CD4-positive, alpha-beta memory T cell (primary cell): ENCODE measurements around the gene PHF20. TPM values are rescaled to one million over a fixed set of nuclear protein-coding genes. Genes with fewer than 3 reads are reported as not detected.
"Not testable (repeated sequence)": the region's sequence is repeated elsewhere in the genome, so short reads cannot be mapped to it uniquely, and the experiment has no call there.

Source experiments
- CTCF ChIA-PET: fragments of 350-600 bp; sonication (Branson Sonifier 250); formaldehyde crosslinking; loops from one replicate; lab custom pipeline; 2021; ENCODE audit warnings: inconsistent platforms; ENCODE audit not compliant: partially characterized antibody; lab: Charles Lee
- POLR2A ChIA-PET: fragments of 350-600 bp; sonication (Branson Sonifier 250); formaldehyde crosslinking; loops from one replicate; lab custom pipeline; 2021; ENCODE audit not compliant: partially characterized antibody; lab: Charles Lee
- DNase-seq, 5 donors: peaks; one replicate each; pipeline versions ENCODE4 v3.0.0 to v3.0.0-alpha.2; 2020 to 2022; ENCODE audit warnings: mixed read lengths in 1 of 5
- H3K27ac ChIP-seq: one replicate; pipeline ENCODE4 v1.7.0; 2013; ENCODE audit warnings: low read depth, low read length
- H3K27me3 ChIP-seq: 2 replicates; pipeline ENCODE4 v1.7.0; 2013; ENCODE audit warnings: mild to moderate bottlenecking, low read length, moderate library complexity; ENCODE audit not compliant: insufficient read depth
- H3K36me3 ChIP-seq: 2 replicates; pipeline ENCODE4 v1.7.0; 2013; ENCODE audit warnings: mild to moderate bottlenecking, low read length, moderate library complexity; ENCODE audit not compliant: insufficient read depth
- H3K4me1 ChIP-seq: 2 replicates; pipeline ENCODE4 v1.7.0; 2013; ENCODE audit warnings: mild to moderate bottlenecking, low read length, moderate library complexity; ENCODE audit not compliant: insufficient read depth
- H3K4me3 ChIP-seq, 2 donors: one replicate each; pipeline ENCODE4 v1.7.0; 2013; ENCODE audit warnings: low read length in 2 of 2, mild to moderate bottlenecking in 1 of 2
- H3K9me3 ChIP-seq, 2 donors: one replicate each; pipeline ENCODE4 v1.7.0; 2013; ENCODE audit warnings: low read length in 2 of 2, control low read depth in 1 of 2; ENCODE audit not compliant: control insufficient read depth in 1 of 2
- H3K27ac Mint-ChIP-seq, 7 donors: one replicate each; pipeline ENCODE4 v1.8.0; 2020 to 2021; ENCODE audit warnings: mixed read lengths in 7 of 7, mild to moderate bottlenecking in 6 of 7, inconsistent platforms in 3 of 7, moderate library complexity in 3 of 7
- H3K27me3 Mint-ChIP-seq, 2 donors: one replicate each; pipeline ENCODE4 v1.8.0; 2020 to 2021; ENCODE audit warnings: mixed read lengths in 2 of 2
- H3K36me3 Mint-ChIP-seq, 2 donors: one replicate each; pipeline ENCODE4 v1.8.0; 2020 to 2021; ENCODE audit warnings: mixed read lengths in 2 of 2, inconsistent platforms in 1 of 2, mild to moderate bottlenecking in 1 of 2
- H3K4me1 Mint-ChIP-seq, 4 donors: one replicate each; pipeline ENCODE4 v1.8.0; 2020 to 2021; ENCODE audit warnings: mixed read lengths in 4 of 4, mild to moderate bottlenecking in 1 of 4
- H3K4me3 Mint-ChIP-seq, 8 donors: one replicate each; pipeline ENCODE4 v1.8.0; 2020 to 2021; ENCODE audit warnings: mixed read lengths in 8 of 8, mild to moderate bottlenecking in 7 of 8, moderate library complexity in 6 of 8, inconsistent platforms in 3 of 8
- H3K9me3 Mint-ChIP-seq, 8 donors: one replicate each; pipeline ENCODE4 v1.8.0; 2020 to 2021; ENCODE audit warnings: mixed read lengths in 8 of 8, mild to moderate bottlenecking in 5 of 8, inconsistent platforms in 3 of 8, moderate library complexity in 1 of 8
- intact Hi-C: fragments of 100-400 bp; cut with micrococcal nuclease; formaldehyde crosslinking; loops from one replicate; pipeline ENCODE4 v1.15.1; 2023
- polyA plus RNA-seq, 2 donors: library from polyadenylated mRNA; unstranded; fragments of 300-500 nt; fragmentation: Illumina TruSeq; gene quantifications; one replicate each; pipeline ENCODE4 v1.2.3, GENCODE V29; 2021
- total RNA-seq, 2 experiments: library from RNA; stranded (reverse); gene quantifications; one replicate each; pipeline ENCODE4 v1.2.3, GENCODE V29; 2021

PHF20 gene
- total and polyA plus RNA-seq, 4 experiments from 2014 or later, result 72.9 to 126 (median 94.2) TPM

- no peak overlapping the region for H3K4me3 Mint-ChIP-seq
- intact Hi-C loops, result no loop called here
These were observed 175.7 kb downstream of the PHF20 start for GRCh38 chr20:35947489-35947888.

GRCh38 chr20:35947907-35948306, 176.1 kb downstream of the PHF20 start:
- no peaks in the 10 kb centered on the region for H3K27me3 Mint-ChIP-seq
- H3K4me1 Mint-ChIP-seq, result peaks cover 10 to 21% (median 12%) of the 10 kb centered on the region in 4 donors
- H3K27ac ChIP-seq, result no peak overlapping the region
- ChIA-PET CTCF (interaction anchor here (1.2 to 1.3 kb wide), 2 partner anchors 9 to 46 kb away, joined by 3 to 7 read pairs; no protein-coding TSS in a partner anchor), POLR2A (no interaction called here)
- H3K9me3 ChIP-seq, result no peaks in the 10 kb centered on the region
- H3K36me3 Mint-ChIP-seq, result peaks cover 26 to 44% of the 10 kb centered on the region in 2 donors
- H3K4me1 ChIP-seq, result peaks cover 13% of the 10 kb centered on the region
- intact Hi-C loops, result no loop called here
- no peak overlapping the region for H3K4me3 Mint-ChIP-seq
- H3K27ac Mint-ChIP-seq, result peak overlapping the region in 3 of 7 donors; percentile 15 to 64 (median 40)
- peaks cover 0 to 3% (median 0%) of the 10 kb centered on the region in 8 donors for H3K9me3 Mint-ChIP-seq
- peaks cover 26% of the 10 kb centered on the region for H3K36me3 ChIP-seq
- no peak overlapping the region for H3K4me3 ChIP-seq
- no peaks in the 10 kb centered on the region for H3K27me3 ChIP-seq
- DNase-seq, result no peak

More at GRCh38 chr20:35947489-35947888, 175.7 kb downstream of the PHF20 start:
- H3K27me3 ChIP-seq, result no peaks in the 10 kb centered on the region
- Mint-ChIP-seq H3K36me3 (peaks cover 26 to 42% of the 10 kb centered on the region in 2 donors), H3K27me3 (no peaks in the 10 kb centered on the region), H3K9me3 (peaks cover 0 to under 1% (median 0%) of the 10 kb centered on the region in 8 donors), H3K4me1 (peaks cover 5 to 17% (median 9%) of the 10 kb centered on the region in 4 donors), H3K27ac (peak overlapping the region in 5 of 7 donors; percentile 17 to 66 (median 24))
- H3K9me3 ChIP-seq, result no peaks in the 10 kb centered on the region
- H3K4me3 ChIP-seq, result no peak overlapping the region
- H3K36me3 ChIP-seq, result peaks cover 27% of the 10 kb centered on the region
- peaks cover 9% of the 10 kb centered on the region for H3K4me1 ChIP-seq
- peak in 1 of 5 donors; percentile 13 for DNase-seq
- H3K27ac ChIP-seq, result no peak overlapping the region
- CTCF ChIA-PET, result interaction anchor here (1.2 to 1.3 kb wide), 2 partner anchors 9 to 45 kb away, joined by 3 to 7 read pairs; no protein-coding TSS in a partner anchor
- POLR2A ChIA-PET, result no interaction called here

DNA sequence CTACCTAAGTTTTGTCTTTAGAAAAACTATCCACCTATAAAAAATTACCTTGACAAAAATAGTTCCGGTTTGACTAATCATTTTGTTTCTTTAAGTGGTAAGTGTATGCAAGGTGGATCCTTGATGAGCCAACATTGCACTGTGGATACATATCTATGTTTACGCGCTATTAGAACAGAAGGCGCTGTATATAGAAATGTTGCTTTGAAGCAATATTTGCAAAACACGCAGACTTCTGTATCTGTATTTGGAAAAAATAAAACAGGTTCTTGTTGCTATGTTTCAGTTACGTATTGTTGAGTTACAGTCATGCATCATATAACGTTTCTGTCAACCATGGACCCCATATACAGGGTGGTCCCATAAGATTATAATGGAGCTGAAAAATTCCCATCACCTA, 178.3 kb downstream of the PHF20 start:
- Histone ChIP-seq H3K4me3 (no peak overlapping the region), H3K9me3 (no peaks in the 10 kb centered on the region), H3K27ac (no peak overlapping the region), H3K36me3 (peaks cover 17% of the 10 kb centered on the region), H3K4me1 (peaks cover 19% of the 10 kb centered on the region), H3K27me3 (no peaks in the 10 kb centered on the region)
- Mint-ChIP-seq H3K4me3 (no peak overlapping the region), H3K4me1 (peaks cover 11 to 43% (median 16%) of the 10 kb centered on the region in 4 donors), H3K9me3 (peaks cover 0 to 3% (median 0%) of the 10 kb centered on the region in 8 donors), H3K27ac (no peak overlapping the region), H3K27me3 (no peaks in the 10 kb centered on the region), H3K36me3 (peaks cover 19 to 49% of the 10 kb centered on the region in 2 donors)
- intact Hi-C loops, result loop anchor here (5.0 to 10.0 kb wide), 7 partner anchors 178 to 1147 kb away; partner anchors contain the start of genes CPNE1, NCOA6, PHF20 and RBL1
- no peak for DNase-seq
- ChIA-PET POLR2A (interaction anchor here (2.2 kb wide), 1 partner anchor 208 kb away, joined by 6 read pairs; the partner anchor contains the start of gene RBM39), CTCF (no interaction called here)

GRCh38 chr20:35952080-35952479, 180.3 kb downstream of the PHF20 start:
- peaks cover 15 to 44% of the 10 kb centered on the region in 2 donors for H3K36me3 Mint-ChIP-seq
- H3K4me1 Mint-ChIP-seq, result peaks cover 12 to 47% (median 16%) of the 10 kb centered on the region in 4 donors
- POLR2A ChIA-PET, result interaction anchor here (2.2 to 3.8 kb wide), 5 partner anchors 9 to 462 kb away, joined by 10 to 82 read pairs (median 18); partner anchors contain the start of gene RBM39
- DNase-seq, H3K9me3 Mint-ChIP-seq, H3K4me3 ChIP-seq, H3K9me3 ChIP-seq, H3K27me3 ChIP-seq, H3K27me3 Mint-ChIP-seq: not testable (repeated sequence)
- peak overlapping the region in 5 of 7 donors; percentile 47 to 100 (median 99) for H3K27ac Mint-ChIP-seq
- peak overlapping the region; percentile 96 for H3K27ac ChIP-seq
- peaks cover 25% of the 10 kb centered on the region for H3K4me1 ChIP-seq
- H3K4me3 Mint-ChIP-seq, result peak overlapping the region in 6 of 8 donors; percentile 17 to 100 (median 99)
- CTCF ChIA-PET, result interaction anchor here (1.8 kb wide), 1 partner anchor 210 kb away, joined by 5 read pairs; the partner anchor contains the start of gene RBM39
- peaks cover 11% of the 10 kb centered on the region for H3K36me3 ChIP-seq
- intact Hi-C loops, result loop anchor here (5.0 to 10.0 kb wide), 7 partner anchors 180 to 1145 kb away; partner anchors contain the start of genes CPNE1, NCOA6, PHF20 and RBL1

- Mint-ChIP-seq H3K36me3 (peaks cover 9 to 38% of the 10 kb centered on the region in 2 donors), H3K4me1 (peaks cover 8 to 47% (median 15%) of the 10 kb centered on the region in 4 donors), H3K27me3 (no peaks in the 10 kb centered on the region), H3K27ac (peak overlapping the region; percentile 99 to 100 (median 99)), H3K4me3 (peak overlapping the region; percentile 99 to 100 (median 99)), H3K9me3 (peaks cover 0 to 3% (median 0%) of the 10 kb centered on the region in 8 donors)
- ChIA-PET CTCF (interaction anchor here (1.5 to 2.4 kb wide), 4 partner anchors 12 to 497 kb away, joined by 3 to 14 read pairs (median 8); partner anchors contain the start of genes CEP250 and RBM39), POLR2A (interaction anchor here (1.3 to 3.8 kb wide), 21 partner anchors 10 to 1437 kb away, joined by 3 to 82 read pairs (median 10); partner anchors contain the start of genes CEP250, CPNE1, DYNLRB1 and MMP24OS)
- DNase-seq, result peak in 1 of 5 donors; percentile 5
- Histone ChIP-seq H3K4me3 (peak overlapping the region; percentile 64 to 96), H3K27me3 (no peaks in the 10 kb centered on the region), H3K36me3 (peaks cover 6% of the 10 kb centered on the region), H3K27ac (peak overlapping the region; percentile 96), H3K4me1 (peaks cover 25% of the 10 kb centered on the region), H3K9me3 (no peaks in the 10 kb centered on the region)
- intact Hi-C loops, result loop anchor here (5.0 to 10.0 kb wide), 7 partner anchors 180 to 1145 kb away; partner anchors contain the start of genes CPNE1, NCOA6, PHF20 and RBL1
These were observed 180.9 kb downstream of the PHF20 start for GRCh38 chr20:35952480-35953386.

GRCh38 chr20:35953387-35954199, 181.8 kb downstream of the PHF20 start:
- Histone ChIP-seq H3K36me3 (no peaks in the 10 kb centered on the region), H3K9me3 (no peaks in the 10 kb centered on the region), H3K27me3 (no peaks in the 10 kb centered on the region), H3K27ac (peak overlapping the region; percentile 96), H3K4me1 (peaks cover 25% of the 10 kb centered on the region), H3K4me3 (peak overlapping the region; percentile 64 to 96)
- H3K27me3 Mint-ChIP-seq, result no peaks in the 10 kb centered on the region
- peak; percentile 73 to 81 (median 78) for DNase-seq
- intact Hi-C loops, result loop anchor here (1.0 to 10.0 kb wide), 11 partner anchors 97 to 1144 kb away; partner anchors contain the start of genes CEP250, CPNE1, NCOA6 and PHF20
- ChIA-PET CTCF (interaction anchor here (0.6 to 2.7 kb wide), 40 partner anchors 8 to 1591 kb away, joined by 3 to 19 read pairs (median 4); partner anchors contain the start of genes CEP250, CPNE1, EDEM2 and ERGIC3), POLR2A (interaction anchor here (0.7 to 3.8 kb wide), 48 partner anchors 8 to 1960 kb away, joined by 3 to 82 read pairs (median 5); partner anchors contain the start of genes AAR2, AHCY, CEP250 and CNBD2)
- peaks cover 6 to 42% (median 14%) of the 10 kb centered on the region in 4 donors for H3K4me1 Mint-ChIP-seq
- peak overlapping the region; percentile 99 to 100 (median 99) for H3K27ac Mint-ChIP-seq
- peaks cover 0 to 3% (median 0%) of the 10 kb centered on the region in 8 donors for H3K9me3 Mint-ChIP-seq
- H3K36me3 Mint-ChIP-seq, result peaks cover 3 to 29% of the 10 kb centered on the region in 2 donors
- peak overlapping the region; percentile 99 to 100 (median 99) for H3K4me3 Mint-ChIP-seq
